LoVo (cell line): ENCODE results near the gene CD55.

Experiments used
- DNase-seq: peaks from one replicate; pipeline ENCODE4 v3.0.0-alpha.2; 2016; ENCODE audit warnings: low spot score

CD55 gene, protein sequence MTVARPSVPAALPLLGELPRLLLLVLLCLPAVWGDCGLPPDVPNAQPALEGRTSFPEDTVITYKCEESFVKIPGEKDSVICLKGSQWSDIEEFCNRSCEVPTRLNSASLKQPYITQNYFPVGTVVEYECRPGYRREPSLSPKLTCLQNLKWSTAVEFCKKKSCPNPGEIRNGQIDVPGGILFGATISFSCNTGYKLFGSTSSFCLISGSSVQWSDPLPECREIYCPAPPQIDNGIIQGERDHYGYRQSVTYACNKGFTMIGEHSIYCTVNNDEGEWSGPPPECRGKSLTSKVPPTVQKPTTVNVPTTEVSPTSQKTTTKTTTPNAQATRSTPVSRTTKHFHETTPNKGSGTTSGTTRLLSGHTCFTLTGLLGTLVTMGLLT

DNA sequence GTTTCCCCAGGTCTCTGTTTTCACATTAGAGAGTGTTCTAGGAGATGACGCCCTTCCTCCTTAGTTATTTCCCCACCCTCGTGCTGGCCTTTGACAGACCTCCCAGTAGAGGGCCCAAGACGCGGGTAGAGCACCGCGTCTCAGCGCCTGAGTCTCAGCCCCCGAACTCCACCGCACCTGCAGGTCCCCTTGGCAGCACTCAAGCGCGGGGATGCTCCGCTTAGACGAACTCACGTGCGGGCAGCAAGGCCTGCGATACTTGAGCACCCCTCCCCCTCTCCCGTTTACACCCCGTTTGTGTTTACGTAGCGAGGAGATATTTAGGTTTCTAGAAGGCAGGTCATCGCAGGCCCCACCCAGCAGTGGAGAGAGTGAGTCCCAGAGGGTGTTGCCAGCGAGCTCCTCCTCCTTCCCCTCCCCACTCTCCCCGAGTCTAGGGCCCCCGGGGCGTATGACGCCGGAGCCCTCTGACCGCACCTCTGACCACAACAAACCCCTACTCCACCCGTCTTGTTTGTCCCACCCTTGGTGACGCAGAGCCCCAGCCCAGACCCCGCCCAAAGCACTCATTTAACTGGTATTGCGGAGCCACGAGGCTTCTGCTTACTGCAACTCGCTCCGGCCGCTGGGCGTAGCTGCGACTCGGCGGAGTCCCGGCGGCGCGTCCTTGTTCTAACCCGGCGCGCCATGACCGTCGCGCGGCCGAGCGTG lies at the start of gene CD55:
Gene CD55 (plus strand): TSS at position 600 of the 711 bp plus-strand sequence. CDS start 88 bp downstream, at position 688.
- peak; percentile 99 for DNase-seq

DNA sequence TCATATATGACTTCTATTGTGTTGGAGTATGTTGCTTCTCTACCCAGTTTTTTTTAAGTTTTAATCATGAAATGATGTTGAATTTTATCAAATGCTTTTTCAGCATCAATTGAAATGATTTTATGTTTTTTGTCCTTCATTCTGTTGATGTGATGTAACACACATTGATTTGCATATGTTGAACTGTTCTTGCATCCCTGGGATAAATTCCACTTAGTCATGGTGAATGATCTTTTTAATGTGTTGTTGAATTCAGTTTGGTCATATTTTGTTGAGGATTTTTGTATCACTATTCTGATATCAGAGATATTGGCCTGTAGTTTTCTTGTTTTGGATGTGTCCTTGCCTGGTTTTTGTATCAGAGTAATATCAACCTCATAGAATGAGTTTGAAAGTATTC lies 46.6 kb upstream of the CD55 start:
- DNase-seq, result no peak

DNA sequence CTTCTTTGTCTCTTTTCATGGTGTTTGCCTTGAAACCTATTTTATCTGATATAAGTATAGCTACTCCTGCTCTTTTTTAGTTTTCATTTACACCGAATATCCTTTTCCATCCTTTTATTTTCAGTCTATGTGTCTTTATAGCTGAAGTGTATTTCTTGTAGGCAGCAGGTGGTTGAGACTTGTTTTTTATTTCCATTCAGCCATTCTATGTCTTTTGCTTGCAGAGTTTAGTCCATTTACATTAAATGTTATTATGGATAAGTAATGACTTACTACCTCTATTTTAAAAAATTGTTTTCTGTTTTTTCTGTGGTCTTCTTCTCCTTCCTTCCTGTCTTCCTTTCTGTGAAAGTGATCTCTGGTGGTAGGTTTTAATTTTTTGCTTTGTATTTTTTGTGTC lies 45.0 kb upstream of the CD55 start:
- DNase-seq, result no peak

DNA sequence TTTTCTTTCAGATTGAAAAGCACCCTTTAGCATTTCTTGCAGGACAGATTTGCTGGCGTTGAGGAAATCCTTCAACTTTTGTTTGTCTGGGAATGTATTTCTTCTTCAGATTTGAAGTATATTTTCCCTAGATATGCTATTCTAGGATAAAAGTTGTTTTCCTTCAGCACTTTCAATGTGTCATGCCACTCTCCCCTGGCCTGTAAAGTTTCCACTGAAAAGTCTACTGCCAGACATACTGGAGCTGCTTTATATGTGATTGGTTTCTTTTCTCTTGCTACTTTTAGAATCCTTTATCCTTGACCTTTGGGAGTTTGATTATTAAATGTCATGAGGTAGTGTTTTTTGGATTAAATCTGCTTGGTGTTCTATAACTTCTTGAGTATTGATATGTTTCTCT lies 44.2 kb upstream of the CD55 start:
- DNase-seq, result no peak

DNA sequence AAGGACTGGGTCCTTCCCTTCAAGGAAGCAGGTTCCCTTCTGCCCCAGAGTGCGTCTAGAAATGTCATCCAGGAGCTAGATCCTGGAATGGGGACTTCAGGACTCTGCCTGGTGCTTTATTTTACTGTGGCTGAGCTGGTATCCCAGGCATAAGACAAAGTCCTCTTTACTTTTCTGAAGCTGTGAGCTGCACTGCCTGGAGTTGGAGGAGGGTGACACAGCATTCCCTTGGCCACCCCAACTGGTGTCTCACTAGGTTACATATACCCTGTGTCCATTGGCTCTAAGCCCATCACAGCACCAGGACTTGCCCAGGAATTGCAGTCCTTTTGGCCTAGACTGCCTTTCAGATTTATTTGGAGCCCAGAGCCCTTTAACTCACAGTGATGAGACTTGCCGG lies 41.8 kb upstream of the CD55 start:
- no peak for DNase-seq

DNA sequence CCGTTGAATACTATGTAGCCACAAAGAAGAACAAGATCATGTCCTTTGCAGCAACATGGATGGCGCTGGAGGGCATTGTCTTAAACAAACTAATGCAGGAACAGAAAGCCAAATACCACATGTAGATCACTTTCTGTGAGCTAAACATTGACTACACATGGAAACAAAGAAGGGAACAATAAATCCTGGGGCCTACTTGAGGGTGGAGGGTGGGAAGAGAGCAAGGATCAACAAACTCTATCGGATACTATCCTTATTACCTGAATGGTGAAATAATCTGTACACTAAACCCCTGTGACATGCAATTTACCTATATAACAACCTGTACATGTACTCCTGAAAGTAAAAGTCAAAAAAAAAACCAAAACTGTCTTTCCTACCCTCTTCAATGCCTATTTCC lies 40.8 kb upstream of the CD55 start:
- no peak for DNase-seq

DNA sequence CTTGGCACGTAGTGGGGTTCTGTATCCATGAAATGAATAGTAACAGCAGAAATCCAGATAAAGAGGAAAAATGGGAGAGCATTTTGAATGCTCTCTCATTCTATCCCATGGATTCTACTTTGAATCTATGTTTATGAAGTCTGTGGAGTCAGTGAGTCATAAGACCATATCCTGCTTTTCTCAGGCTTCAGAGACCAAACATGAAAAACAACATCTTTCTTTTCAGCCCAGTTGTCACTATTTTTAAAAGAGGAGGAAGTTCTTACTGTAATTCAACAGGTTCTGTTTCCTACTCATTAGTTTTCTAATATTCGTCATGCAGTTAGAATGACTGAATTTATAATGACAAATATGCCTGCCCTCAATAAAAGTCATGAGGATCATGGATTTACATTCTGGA lies 39.4 kb upstream of the CD55 start:
- DNase-seq, result peak; percentile 40

DNA sequence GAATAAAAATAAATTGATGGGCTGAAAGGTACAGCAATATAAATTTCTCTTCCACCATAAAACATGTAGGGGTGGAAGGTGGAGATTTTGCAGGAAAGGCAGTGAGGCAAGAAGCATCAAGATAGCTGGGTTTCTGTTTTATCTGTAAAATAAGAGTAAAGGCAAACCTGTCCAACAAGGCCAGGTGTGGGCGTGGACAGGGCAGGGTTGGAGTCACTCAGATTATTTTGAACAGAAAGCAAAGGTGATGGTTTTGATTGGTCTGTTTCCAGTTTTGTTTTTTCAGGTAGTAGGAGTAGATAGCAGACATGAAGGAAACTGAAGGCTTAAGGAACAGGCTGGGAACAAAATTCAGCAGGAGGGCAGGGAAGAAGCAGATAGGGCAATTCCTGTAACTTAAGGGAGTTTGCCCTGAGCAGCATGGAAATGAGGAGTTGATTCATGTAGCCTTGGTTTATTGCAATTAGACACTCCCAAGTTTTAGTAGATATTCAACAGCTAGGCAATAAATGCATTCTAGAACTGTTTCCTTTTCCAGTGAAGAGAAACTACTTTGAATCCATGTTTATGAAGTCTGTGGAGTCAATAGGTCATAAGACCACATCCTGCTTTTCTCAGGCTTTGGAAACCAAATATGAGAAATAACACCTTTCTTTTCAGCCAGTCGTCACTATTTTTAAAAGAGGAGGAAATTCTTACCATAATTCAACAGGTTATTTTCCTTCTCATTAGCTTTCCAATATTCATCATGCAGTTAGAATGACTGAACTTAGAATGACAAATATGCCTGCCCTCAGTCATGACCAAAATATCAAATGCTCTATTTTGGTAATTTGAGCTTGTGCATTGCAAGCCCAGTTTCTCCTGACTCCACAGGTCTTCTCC lies 38.7 kb upstream of the CD55 start:
- DNase-seq, result peak; percentile 55

DNA sequence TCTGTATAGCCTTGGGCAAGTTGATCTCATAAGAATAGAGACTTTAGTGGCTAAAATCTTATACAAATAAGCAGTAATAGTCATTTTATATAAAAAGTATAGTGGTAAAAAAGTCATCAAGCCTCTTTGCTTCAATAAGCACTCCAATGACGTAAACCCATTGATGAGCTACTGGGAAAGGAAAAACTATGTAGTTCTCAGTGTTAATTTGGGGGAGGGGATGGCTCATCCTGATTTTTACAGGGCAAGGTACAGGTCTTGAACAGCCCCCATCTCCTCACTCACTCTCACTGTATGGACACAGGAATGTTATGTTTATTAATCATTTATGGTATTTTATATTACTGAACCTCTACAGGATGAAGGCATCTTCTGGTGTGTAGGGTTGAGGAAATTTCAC lies 38.1 kb upstream of the CD55 start:
- DNase-seq, result no peak

DNA sequence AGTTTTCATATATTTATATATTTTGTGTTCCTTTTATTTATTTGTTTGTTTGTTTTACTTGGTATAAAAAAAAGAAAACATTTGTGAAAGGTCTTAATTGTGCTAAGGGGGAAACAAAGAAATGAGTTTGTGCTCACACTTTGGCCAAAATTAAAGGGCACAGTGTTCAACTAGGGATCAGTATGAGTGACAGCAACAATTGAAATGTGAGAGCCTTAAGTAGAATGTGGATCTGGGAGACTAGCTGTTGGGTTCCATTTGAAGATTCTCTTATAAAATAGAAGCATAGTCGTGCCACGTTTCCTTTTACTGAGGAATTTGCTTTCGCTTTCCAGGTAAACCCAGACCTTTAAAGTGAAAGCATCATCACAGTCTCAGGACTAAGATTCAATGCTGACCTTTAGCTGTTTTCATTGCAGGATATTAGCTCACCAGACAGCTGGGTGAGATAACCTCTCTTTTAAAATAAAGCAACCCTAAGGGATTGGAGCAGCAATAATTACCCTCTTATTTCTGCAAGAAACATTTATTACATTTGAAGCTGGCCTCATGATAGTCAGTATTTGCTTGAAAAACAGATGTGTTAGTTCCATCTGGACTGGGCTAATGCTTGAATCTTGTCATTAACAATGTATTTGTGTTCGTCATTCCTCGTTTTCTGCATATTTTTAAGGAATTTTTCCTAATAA lies 37.1 kb upstream of the CD55 start:
- DNase-seq, result no peak

DNA sequence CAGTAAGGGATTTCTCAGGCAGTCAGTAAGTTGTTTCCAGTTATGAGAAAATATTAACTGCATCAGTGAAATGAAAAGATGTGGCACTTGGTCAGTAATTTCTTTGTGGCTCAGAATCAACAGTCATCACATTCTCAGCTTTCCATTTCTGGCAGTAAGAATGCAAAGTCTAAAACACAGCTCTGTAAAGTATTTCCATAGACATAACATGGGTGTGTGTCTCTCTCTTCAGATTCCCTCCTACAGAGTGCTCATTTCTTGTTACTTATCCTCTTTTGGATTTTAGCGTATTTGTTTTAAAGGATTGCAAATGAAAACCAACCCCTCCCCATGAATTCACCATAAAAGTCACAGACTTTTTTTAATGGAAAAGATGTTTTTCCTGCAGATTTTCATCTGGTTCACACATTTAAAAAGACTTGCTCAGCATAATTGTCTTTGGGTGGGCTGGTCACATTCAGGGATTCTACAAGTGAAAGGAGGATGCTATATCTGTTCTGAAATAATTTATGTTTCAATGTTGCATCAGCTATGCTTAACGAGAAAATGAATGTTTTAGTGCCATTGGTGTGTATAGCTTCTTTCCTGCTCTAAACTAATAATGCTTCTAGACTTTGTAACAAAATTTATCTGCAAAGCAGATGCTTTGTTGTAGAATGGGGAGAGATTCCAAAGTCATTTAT lies 34.6 kb upstream of the CD55 start:
- no peak for DNase-seq

DNA sequence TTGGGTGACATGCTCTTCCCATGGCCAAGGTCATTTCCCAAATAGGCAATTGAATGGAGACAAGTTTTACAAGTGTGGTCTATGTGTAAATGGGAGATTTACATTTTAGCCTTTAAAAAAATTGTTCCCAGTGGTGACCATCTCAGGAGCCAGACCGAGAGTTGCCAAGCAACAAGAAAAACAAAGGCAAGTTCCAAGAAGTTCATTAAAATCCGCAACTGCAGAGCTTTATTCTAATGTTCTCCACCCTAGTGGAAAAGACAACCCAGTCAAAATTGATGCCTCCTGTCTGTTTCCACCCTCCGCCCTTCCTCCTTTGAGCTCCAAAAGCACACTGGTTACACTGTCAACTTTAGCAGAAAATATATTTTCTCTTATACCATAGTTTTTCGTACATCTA lies 33.2 kb upstream of the CD55 start:
- no peak for DNase-seq

DNA sequence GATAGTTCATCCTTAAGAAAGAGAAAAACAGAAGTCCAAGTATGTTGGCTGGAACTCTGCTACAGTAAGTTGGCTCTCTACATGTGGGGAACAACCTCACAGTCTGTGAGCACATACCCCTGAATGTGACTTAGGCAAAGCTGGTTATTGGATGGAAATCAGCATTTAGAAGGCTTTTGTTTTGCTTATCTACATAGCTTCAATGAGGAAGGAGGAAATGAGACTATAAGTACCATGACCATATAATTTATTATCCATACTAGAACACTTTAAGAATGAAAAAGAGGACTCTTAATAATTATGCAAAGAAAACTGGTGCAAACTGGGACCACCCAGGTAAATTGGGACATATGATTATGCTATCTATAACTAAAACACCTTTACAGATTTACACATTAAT lies 31.7 kb upstream of the CD55 start:
- no peak for DNase-seq

DNA sequence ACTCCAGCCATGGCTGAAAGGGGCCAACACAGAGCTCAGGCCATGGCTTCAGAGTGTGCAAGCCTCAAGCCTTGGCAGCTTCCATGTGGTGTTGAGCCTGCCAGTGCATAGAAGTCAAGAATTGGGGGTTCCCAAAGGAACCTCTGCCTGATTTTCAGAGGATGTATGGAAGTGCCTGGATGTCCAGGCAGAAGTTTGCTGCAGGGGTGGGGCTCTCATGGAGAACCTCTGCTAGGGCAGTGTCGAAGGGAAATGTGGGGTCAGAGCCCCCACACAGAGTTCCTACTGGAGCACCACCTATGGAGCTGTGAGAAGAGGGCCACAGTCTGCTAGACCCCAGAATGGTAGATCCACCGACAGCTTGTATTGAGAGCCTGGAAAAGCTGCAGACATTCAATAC lies 29.8 kb upstream of the CD55 start:
- DNase-seq, result no peak

DNA sequence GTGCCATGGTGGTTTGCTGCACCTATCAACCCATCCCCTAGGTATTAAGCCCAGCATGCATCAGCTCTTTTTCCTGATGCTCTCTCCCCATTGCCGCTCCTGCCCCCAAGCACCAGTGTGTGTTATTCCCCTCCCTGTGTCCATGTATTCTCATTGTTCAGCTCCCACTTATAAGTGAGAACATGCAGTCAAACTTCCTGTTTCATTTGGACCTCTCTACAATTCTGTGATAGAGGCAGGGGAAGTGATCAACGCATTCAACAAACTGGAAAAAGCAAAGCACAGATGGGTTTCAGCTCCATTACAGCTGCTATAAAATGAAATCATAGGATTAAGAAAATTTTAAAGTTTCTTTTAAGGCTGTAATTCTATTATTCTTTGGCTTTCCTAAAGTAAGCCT lies 23.3 kb upstream of the CD55 start:
- DNase-seq, result no peak

DNA sequence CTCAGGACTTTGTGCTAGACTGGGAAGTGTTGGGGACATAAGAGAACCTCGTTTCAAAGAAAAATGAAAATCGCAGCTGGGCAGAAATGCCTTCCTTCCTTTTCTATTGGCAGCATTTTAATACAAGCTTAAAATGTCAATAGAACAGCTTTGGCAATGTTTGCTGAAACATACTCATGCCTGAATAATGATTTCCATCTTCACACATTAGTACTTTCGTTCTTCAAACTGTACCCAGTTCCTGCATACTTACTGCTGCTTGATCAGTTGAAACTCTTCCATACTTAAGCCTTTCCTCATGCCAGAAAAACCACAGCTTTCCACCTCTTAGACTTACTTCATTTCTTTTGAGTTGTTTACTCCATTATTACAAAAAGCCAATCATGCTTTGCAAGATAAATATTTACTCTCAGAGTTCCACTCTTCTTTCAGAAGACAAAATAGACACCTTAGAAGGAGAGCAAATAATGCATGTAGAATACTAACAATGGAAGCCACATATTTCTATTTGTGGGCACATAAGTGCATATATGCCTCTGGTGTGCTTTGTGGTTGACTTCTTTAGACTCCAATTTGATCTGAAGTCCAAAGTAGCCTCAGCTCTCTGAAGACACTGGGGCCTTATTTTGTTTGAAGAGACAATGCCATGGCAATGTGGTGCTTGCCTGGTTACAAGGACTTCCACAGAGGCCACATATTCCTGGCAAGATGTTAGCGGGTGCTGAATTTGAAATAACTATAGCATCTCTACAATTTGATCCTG lies 22.7 kb upstream of the CD55 start:
- no peak for DNase-seq

DNA sequence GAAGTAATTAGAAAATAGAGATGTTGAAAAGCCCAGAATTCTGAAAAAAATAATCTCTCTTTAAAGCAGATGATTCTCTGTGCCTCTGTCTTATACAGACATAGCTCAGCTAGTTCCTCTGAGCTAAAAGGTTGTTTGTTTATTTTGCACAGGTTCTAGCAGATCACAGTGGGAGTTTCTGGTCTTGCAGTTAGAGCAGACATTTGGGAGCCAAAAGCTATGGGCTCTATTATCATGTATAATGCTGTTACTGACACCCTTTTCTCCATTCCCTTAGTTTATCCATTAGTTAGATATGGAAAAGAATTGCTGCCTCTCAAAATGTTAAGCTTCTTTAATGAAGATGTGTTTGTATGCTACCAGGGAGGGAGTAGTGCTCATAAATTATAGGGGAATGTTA lies 20.5 kb upstream of the CD55 start:
- no peak for DNase-seq

DNA sequence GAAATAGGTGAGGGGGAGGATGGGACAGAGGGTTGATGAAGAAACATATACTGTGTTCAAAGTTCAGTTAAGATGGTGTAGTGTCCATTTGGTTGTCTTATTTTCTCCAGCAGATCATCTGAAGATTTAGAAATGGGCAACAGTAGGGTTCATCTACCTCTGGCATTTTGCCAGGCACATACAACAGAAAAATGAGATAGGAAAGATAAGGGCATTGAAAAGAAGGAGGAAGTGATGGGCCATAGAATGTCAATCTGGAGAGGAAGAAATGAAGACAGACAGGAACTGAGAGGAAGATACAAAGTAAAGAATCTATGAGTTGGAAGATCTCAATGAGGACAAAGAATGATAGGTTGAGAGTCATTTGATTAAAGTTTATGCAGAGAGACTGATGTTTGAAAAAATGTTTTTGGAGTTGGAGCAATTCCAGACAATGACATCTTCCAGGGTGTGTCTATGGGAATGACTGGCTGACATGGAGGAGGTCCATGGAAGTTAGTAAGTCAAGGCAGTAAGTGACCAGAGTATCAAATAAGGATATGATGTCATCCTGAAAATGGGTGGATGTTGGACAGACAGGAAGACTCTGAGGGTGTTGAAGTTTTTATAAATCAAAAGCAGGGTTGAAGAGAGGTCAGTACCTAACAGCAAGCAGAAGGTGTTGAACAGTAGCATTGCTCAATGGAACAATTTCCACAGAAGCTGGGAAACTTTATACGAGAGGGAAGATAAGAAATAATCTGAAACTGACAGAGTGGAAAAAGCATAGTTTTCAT lies 18.7 kb upstream of the CD55 start:
- DNase-seq, result no peak

DNA sequence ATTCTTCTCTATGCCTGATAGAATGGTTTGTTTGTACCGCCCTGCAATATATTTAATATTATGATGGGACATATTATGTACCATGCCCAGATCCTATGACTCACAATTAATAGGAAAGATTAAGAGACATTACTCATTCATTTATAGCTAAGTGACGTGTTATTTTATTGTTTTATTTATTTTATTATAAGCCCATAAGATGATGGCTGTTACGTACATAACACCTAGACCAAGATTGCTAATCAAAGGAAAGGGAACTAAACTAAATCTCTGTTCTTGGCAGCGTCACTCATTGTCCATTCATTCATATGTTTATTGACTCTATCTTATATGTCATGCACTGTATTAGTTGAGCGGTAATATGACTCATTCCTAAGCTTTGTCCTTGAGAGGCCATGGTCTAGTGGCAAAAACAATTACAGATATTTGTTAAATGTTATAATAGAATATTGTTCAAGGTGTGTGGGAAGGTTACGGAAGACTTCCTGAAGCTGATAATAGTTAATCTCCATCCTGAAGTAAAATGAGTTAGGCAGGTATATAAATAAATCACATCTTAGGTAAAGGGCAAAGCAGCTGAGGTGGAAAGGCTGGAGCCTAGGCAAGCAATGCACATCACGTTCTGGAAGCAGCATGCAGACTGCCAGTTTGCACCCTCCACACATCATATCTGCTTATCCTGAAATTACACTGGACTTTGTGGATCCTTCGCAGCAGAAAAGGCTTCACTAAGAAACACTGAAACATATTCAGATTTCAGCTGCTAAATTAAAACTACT lies 16.6 kb upstream of the CD55 start:
- peak; percentile 67 for DNase-seq
